GM12873 (cell line): Measurements from ENCODE around the gene DTNA.

Experiments
- TF ChIP-seq, protein P1 (sequence below): IDR thresholded peaks from 2 replicates; pipeline ENCODE4 v1.5.1; 2012; ENCODE audit warnings: low read depth, mild to moderate bottlenecking, moderate library complexity, low read length, control low read depth; ENCODE audit not compliant: insufficient read depth; ENCODE audit errors: missing control alignments

DTNA gene

DNA sequence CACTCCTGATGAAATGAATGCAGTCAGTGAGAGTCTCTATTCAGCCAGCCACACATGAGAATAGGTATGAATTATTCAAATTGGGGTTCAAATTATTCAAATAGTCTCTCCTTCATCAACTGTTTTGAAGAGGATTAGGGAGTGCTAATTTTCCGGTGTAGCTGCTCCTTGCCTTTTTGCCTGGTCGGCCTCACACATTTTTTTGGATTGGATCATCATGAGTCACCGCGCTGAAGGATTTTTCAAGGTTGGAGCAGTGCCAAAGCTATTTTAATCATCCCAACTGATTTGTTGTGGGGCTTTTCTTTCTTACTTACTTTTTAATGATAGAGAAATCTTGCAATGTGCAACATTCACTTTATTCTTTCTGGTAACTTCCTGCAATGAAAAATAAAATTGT, 2.4 kb upstream of the DTNA start:
- TF ChIP-seq, protein P1, sequence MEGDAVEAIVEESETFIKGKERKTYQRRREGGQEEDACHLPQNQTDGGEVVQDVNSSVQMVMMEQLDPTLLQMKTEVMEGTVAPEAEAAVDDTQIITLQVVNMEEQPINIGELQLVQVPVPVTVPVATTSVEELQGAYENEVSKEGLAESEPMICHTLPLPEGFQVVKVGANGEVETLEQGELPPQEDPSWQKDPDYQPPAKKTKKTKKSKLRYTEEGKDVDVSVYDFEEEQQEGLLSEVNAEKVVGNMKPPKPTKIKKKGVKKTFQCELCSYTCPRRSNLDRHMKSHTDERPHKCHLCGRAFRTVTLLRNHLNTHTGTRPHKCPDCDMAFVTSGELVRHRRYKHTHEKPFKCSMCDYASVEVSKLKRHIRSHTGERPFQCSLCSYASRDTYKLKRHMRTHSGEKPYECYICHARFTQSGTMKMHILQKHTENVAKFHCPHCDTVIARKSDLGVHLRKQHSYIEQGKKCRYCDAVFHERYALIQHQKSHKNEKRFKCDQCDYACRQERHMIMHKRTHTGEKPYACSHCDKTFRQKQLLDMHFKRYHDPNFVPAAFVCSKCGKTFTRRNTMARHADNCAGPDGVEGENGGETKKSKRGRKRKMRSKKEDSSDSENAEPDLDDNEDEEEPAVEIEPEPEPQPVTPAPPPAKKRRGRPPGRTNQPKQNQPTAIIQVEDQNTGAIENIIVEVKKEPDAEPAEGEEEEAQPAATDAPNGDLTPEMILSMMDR: no peak

DNA sequence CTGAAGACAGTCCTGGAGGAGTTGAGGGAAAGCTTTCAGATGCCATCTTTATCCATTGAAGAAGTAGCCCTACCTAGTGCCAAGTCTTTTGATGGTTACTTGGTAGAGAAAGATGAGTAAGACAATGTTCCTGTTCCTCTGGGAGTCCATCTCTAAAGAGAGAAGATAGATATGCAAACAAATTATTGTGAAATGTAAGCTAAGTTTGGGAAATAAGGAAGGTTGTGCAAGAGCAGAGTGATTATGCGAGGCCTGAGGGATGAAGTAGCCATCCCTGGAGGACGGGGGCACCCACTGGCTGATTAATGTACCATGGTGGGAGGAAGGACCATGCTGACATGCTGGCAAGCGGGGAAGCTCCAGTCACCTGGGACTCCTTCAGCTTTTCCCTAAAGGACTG, 994 bp upstream of the DTNA start:
- TF ChIP-seq, protein P1: no peak

DNA sequence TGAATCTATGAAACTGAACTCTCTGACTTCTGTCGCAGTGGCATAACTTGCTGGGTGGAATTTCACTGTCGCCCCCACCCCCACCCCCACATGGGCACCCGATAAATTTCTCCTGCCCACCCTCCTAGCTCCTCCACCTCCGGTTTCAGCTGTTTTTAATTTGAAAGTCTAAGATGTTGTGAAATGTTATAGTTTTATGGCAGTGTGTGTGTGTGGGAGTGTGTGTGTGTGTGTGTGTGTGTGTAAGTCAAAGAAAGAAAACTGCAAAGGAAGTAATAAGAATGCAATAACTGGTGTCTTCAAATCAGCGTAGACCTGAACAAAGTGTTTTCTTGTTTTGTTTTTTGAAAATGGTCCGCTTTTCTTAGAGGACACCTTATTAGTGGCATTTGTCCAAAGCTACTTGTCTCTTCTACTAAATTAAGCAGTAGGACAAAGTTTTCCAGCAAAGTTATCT, 388 bp downstream of the DTNA start:
- TF ChIP-seq, protein P1: no peak

DNA sequence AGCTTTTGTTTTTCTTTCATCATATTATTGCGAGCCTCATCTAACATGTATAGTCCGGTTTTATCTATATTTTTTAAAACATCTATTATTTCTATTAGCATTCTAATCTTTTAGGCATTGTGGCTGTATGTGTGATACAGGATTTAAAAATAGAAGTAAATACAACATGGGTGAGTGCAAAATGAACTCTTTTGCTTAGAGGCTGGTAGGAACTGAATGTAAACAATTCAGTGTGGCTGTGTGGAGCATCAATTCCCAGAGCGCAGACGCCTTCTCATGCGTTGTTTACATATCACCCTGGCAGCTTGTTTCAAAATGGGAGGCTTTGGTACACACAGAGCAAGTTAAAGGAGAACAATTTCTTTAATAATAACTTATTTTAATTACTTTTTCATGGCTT, 836 bp downstream of the DTNA start:
- TF ChIP-seq, protein P1: no peak

DNA sequence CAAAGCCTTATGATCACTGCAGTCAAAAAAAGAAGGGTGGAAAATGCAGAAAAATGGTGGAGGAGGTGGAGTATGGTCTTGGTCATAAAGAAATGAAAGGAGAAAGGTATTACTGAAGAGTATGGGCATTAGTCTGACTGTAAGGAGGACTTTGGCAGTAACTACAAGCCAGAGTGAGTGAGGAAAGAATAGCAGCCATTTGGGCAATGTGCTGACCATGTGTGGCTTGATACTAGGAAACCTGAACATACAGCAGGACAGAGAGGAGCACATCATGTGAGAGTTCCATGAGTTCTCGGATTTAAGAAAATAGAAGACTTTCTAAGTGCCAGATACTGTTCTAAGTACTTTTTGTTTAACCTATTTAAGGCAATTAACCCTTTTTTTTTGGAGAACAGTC, 8.5 kb downstream of the DTNA start:
- TF ChIP-seq, protein P1: no peak

DNA sequence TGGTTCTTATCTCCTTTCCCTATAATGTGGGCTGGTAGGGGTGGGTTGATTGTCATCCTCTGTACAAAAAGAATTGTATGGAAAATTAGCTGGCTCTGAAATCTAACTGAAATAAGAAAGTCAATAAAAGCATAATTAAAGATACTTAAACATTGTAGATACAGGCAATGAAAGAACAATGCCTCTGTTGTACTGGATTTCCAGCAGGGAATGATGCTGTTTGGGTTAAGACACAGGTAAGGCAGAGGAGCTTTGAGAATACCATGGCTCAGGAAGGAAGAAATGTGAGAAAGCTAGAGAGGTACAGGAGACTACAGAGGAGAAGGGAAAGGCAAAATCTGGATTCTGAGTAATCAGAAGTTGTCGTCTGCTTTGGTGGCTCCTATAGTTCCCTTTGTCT, 10.1 kb downstream of the DTNA start:
- TF ChIP-seq, protein P1: no peak

DNA sequence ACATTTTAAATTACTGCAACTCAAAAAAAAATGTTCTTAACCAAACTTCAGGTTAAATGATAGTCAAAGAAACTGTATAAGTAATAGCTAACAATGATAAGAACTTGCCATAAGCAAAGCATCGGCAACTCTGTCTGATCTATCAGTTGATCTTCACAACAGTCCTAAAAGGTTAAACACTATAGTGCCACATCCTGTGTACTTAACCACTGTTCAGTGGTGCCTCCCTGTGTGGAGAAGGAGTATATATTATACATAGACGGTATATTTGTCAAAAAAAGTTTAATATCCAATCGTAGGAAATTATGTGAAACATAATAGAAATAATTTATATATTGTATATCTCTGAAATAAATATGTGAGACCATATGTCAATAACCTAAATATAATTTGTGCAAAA, 13.0 kb downstream of the DTNA start:
- TF ChIP-seq, protein P1: no peak

DNA sequence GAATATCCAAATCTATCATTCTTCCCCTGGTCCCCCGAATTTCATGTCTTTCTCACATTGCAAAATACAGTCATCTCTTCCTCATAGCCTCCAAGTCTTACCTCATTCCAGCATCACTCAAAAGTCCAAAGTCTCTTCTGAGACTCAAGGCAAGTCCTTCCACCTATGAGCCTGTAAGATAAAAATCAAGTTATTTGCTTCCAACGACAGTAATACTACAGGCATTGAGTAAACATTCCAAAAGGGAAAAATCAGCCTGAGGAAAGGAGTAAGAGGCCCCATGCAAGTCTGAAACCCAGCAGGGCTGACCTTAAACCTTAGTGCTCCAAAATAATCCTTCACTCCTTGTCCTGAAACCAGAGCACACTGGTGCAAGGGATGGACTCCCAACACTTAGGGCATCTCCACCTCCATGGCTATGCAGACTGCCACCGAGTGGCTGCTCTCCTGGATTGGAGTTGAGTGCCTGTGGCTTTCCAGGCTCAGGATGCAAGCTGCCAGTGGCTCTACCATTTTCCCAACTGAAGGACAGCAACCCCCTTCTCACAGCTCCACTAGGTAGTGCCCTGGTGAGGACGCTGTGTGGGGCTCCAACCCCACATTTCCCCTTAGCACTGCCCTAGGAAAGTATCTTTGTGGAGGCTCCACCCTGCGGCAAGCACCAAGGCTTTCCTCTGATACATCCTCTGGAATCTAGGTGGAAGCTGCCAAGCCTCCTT, 16.3 kb downstream of the DTNA start:
- TF ChIP-seq, protein P1: no peak
